Loucy (cell line): Measurements from ENCODE around the gene ABCG4.

Source experiments
- H2AFZ ChIP-seq: fragments of 200-600 bp; sonication (generic); 2 replicates; pipeline ENCODE4 v1.6.0; 2016; ENCODE audit warnings: antibody characterized with exemption, mild to moderate bottlenecking, low read length, moderate library complexity
- H3F3A ChIP-seq: fragments of 200-600 bp; 2 replicates; pipeline ENCODE4 v1.6.0; 2016; ENCODE audit warnings: antibody characterized with exemption, low read depth, mild to moderate bottlenecking
- H3K27me3 ChIP-seq: fragments of 200-600 bp; sonication (generic); 2 replicates; pipeline ENCODE4 v1.6.1; 2014; ENCODE audit warnings: low read length, mild to moderate bottlenecking; ENCODE audit not compliant: insufficient read depth, poor library complexity, severe bottlenecking
- H3K36me3 ChIP-seq: fragments of 200-600 bp; sonication (generic); 2 replicates; pipeline ENCODE4 v1.6.1; 2016; ENCODE audit warnings: low read length; ENCODE audit not compliant: insufficient read depth
- H3K4me1 ChIP-seq: fragments of 200-600 bp; sonication (generic); 2 replicates; pipeline ENCODE4 v1.5.1; 2014; ENCODE audit warnings: low read length, mild to moderate bottlenecking; ENCODE audit not compliant: insufficient read depth, poor library complexity, severe bottlenecking
- H3K4me2 ChIP-seq: fragments of 200-600 bp; sonication (generic); 2 replicates; pipeline ENCODE4 v1.6.0; 2014; ENCODE audit warnings: antibody characterized with exemption, low read length, low read depth, mild to moderate bottlenecking; ENCODE audit not compliant: poor library complexity, severe bottlenecking
- H3K4me3 ChIP-seq: fragments of 200-600 bp; sonication (generic); 2 replicates; pipeline ENCODE4 v1.5.1; 2014; ENCODE audit warnings: low read length, mild to moderate bottlenecking, mixed read lengths; ENCODE audit not compliant: poor library complexity, severe bottlenecking
- H3K79me2 ChIP-seq: fragments of 200-600 bp; sonication (generic); 2 replicates; pipeline ENCODE4 v1.6.1; 2014; ENCODE audit warnings: low read length; ENCODE audit not compliant: insufficient read depth
- H3K9ac ChIP-seq: fragments of 200-600 bp; sonication (generic); 2 replicates; pipeline ENCODE4 v1.6.0; 2014; ENCODE audit warnings: mild to moderate bottlenecking, low read depth, low read length, moderate library complexity; ENCODE audit not compliant: poor library complexity, severe bottlenecking
- H3K9me2 ChIP-seq: fragments of 200-600 bp; sonication (generic); replicated peaks from 2 replicates; pipeline ENCODE4 v1.6.1; 2016; ENCODE audit warnings: low read depth, low read length, mixed read lengths
- H3K9me3 ChIP-seq: fragments of 200-600 bp; sonication (generic); 2 replicates; pipeline ENCODE4 v1.6.1; 2014; ENCODE audit warnings: mild to moderate bottlenecking, antibody characterized with exemption, low read length, low read depth; ENCODE audit not compliant: insufficient read depth
- H4K20me1 ChIP-seq: fragments of 200-600 bp; sonication (generic); 2 replicates; pipeline ENCODE4 v1.6.0; 2014; ENCODE audit warnings: antibody characterized with exemption, low read length, mild to moderate bottlenecking; ENCODE audit not compliant: insufficient read depth, poor library complexity, severe bottlenecking
- EZH2phosphoT487 ChIP-seq: fragments of 200-600 bp; IDR thresholded peaks from 2 replicates; pipeline ENCODE4 v1.6.1; 2018; ENCODE audit warnings: antibody characterized with exemption, mild to moderate bottlenecking, moderate library complexity, borderline replicate concordance
- TF ChIP-seq, protein P1 (sequence below): fragments of 200-600 bp; sonication (generic); conservative IDR thresholded peaks from 2 replicates; pipeline ENCODE4 v1.5.1; 2014; ENCODE audit warnings: mild to moderate bottlenecking, antibody characterized with exemption, low read length

Gene ABCG4

GRCh38 chr11:119205080-119205479, 56.2 kb downstream of the ABCG4 start:
- Histone ChIP-seq H2AFZ (peak overlapping the region; percentile 99; the same call in 1 of the 2 replicates), H3K27me3 (no peaks in the 10 kb centered on the region), H3K4me1 (peaks cover 35% of the 10 kb centered on the region), H3F3A (no peaks in the 10 kb centered on the region), H3K4me2 (peak overlapping the region; percentile 91), H3K9me2 (no peaks in the 10 kb centered on the region), H3K9me3 (no peaks in the 10 kb centered on the region), H3K9ac (peak overlapping the region; percentile 95), H3K4me3 (peak overlapping the region; percentile 100), H3K79me2 (peaks cover 38% of the 10 kb centered on the region), H3K36me3 (no peaks in the 10 kb centered on the region), H4K20me1 (peaks cover 33% of the 10 kb centered on the region)
- TF ChIP-seq, protein P1, sequence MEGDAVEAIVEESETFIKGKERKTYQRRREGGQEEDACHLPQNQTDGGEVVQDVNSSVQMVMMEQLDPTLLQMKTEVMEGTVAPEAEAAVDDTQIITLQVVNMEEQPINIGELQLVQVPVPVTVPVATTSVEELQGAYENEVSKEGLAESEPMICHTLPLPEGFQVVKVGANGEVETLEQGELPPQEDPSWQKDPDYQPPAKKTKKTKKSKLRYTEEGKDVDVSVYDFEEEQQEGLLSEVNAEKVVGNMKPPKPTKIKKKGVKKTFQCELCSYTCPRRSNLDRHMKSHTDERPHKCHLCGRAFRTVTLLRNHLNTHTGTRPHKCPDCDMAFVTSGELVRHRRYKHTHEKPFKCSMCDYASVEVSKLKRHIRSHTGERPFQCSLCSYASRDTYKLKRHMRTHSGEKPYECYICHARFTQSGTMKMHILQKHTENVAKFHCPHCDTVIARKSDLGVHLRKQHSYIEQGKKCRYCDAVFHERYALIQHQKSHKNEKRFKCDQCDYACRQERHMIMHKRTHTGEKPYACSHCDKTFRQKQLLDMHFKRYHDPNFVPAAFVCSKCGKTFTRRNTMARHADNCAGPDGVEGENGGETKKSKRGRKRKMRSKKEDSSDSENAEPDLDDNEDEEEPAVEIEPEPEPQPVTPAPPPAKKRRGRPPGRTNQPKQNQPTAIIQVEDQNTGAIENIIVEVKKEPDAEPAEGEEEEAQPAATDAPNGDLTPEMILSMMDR: no peak
- no peak for TF ChIP-seq EZH2phosphoT487

DNA sequence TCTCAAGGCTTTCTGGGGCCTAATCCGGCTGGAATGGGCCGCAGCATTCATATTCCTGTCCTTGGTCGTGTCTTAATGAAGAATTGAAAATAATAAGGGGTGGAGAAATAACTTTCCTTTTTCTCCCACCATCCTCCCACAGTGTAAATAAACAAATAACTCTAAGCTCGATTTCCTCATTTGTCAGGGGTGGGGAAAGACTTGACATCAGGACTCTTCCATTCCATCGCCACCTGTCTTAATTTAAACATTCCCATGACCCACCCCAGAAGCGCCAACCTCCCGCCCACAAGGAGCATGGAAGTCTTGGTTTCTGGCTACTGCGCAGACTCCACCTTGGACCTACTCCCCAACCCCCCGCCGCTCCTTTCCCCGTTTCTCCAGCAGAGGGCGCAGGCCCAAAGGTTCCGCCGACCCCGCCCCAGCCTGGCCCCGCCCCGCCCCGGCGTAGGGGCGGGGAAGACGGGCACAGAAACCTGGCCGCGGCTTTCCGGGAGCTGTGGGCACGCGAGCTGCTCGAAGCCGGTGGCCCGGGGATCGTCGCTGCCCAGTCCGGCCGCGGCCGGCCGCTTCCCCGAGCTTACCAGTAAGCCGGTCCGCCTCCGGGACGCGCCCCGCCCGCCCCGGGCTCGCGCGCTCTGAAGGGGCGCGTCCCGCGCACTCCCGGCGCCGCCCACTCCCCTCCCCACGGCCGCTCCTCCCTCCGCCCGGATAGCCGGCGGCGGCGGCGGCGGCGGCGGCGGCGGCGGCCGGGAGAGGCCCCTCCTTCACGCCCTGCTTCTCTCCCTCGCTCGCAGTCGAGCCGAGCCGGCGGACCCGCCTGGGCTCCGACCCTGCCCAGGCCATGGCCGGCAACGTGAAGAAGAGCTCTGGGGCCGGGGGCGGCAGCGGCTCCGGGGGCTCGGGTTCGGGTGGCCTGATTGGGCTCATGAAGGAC, 57.0 kb downstream of the ABCG4 start, which contains the start of gene CBL:
CBL (plus strand) TSS at position 766 of the 937 bp plus-strand sequence; CDS start at position 845, 79 bp downstream.
- H3K27me3 ChIP-seq: no peaks in the 10 kb centered on the region
- H3K79me2 ChIP-seq: peaks cover 46% of the 10 kb centered on the region
- peaks cover 35% of the 10 kb centered on the region for H3K4me1 ChIP-seq
- no peaks in the 10 kb centered on the region for H3K36me3 ChIP-seq
- H3K9me2 ChIP-seq: no peaks in the 10 kb centered on the region
- no peaks in the 10 kb centered on the region for H3K9me3 ChIP-seq
- peak within 1 kb of the TSS; percentile 95 for H3K9ac ChIP-seq
- H4K20me1 ChIP-seq: peaks cover 40% of the 10 kb centered on the region
- TF ChIP-seq, protein P1: peak; percentile 82
- no peak for TF ChIP-seq EZH2phosphoT487
- H3F3A ChIP-seq: no peaks in the 10 kb centered on the region
- H3K4me3 ChIP-seq: peak within 1 kb of the TSS; percentile 100
- peak within 1 kb of the TSS; percentile 91 for H3K4me2 ChIP-seq
- H2AFZ ChIP-seq: peak within 1 kb of the TSS; percentile 99

DNA sequence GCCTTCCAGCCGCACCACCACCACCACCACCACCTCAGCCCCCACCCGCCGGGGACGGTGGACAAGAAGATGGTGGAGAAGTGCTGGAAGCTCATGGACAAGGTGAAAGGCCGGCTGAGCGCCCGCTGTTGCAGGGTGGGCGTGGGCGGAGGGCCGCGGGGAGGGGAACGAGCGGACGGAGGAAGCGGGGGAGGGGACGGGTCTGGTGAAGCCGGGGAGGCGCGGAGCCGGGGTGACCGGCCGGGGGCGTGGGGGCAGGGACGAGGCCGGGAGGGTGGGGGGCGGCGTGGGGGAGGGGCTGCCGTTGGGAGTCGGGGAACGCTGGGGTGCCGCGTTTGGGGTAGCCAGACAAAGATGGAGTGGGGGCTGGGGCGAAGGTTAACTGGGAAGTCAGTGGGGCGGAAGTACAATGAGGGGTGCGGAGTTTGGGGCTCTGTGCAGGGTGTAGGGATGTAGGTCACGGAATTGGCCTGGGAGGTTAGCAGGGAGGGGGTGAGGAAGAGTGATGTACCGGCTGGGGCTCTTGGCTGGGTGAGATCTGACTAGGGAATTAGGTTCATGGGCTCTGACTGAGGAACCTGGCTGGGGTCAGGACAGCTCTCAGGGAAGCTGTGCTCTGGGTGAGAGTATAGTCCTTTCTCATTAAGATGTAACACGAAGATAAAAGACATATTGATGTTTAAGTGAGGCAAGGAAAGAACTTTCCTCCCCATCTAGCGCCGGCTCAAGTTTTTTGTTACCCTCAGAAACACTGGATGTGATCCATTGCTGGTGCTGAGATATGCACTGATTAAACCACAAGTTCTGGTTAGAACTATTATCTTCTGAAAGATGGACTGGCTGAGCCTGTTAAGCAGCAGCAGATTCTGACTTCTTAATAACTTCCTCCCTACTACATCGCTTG, 57.9 kb downstream of the ABCG4 start:
- Histone ChIP-seq H3K4me3 (peak overlapping the region; percentile 100), H2AFZ (peak overlapping the region; percentile 98), H3F3A (no peaks in the 10 kb centered on the region), H3K4me2 (peak overlapping the region; percentile 78), H3K27me3 (no peaks in the 10 kb centered on the region), H3K36me3 (no peaks in the 10 kb centered on the region), H3K4me1 (peaks cover 35% of the 10 kb centered on the region), H3K79me2 (peaks cover 55% of the 10 kb centered on the region), H4K20me1 (peaks cover 41% of the 10 kb centered on the region), H3K9ac (peak overlapping the region; percentile 95), H3K9me3 (no peaks in the 10 kb centered on the region), H3K9me2 (no peaks in the 10 kb centered on the region)
- TF ChIP-seq, protein P1: no peak
- TF ChIP-seq EZH2phosphoT487: no peak
